OCI-LY7 (cell line): ENCODE results near the gene HTR3A.
"Not testable (repeated sequence)": the region's sequence is repeated elsewhere in the genome, so short reads cannot be mapped to it uniquely, and the experiment has no call there.

Source experiments
- CTCF ChIP-seq: fragments of 200-600 bp; sonication (generic); conservative IDR thresholded peaks from 2 replicates; pipeline ENCODE4 v1.5.1; 2014; ENCODE audit warnings: mild to moderate bottlenecking, antibody characterized with exemption, low read length, moderate library complexity, mixed read lengths
- EZH2phosphoT487 ChIP-seq: fragments of 200-600 bp; sonication (generic); IDR thresholded peaks from 2 replicates; pipeline ENCODE4 v1.6.1; 2018; ENCODE audit warnings: low read depth, borderline replicate concordance, mild to moderate bottlenecking, mixed run types, antibody characterized with exemption, low read length, moderate library complexity, mixed read lengths

DNA sequence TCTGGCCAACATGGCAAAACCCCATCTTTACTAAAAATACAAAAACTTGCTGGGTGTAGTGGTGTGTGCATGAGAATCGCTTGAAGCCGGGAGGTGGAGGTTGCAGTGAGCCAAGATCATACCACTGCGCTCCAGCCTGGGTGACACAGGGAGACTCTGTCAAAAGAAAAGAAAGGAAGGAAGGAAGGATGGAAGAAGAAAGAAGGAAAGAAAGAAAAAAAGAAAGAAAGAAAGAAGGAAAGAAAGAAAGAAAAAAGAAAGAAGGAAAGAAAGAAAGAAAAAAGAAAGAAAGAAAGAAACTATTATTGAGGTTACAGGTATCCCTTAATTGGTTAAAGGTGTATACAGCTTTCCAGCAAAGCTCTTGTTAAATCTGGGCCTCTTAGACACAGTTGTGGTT is 40.7 kb upstream of the HTR3A start:
- not testable (repeated sequence) for TF ChIP-seq CTCF, EZH2phosphoT487
